NCI-H2227 treated with DMSO at 0.1 percent for 48 hours (cell line): Measurements from ENCODE around the gene ZFAND6.

Experiments used
- DNase-seq: peaks from one replicate; lab custom pipeline; 2025; lab: John Stamatoyannopoulos, UW

ZFAND6 gene

GRCh38 chr15:80171787-80172186 is 112.3 kb downstream of the ZFAND6 start:
- no peak for DNase-seq

GRCh38 chr15:80172401-80172800 is 112.9 kb downstream of the ZFAND6 start:
- no peak for DNase-seq

- peak; percentile 1 for DNase-seq
Observed at GRCh38 chr15:80173022-80173759, 113.7 kb downstream of the ZFAND6 start.

- no peak for DNase-seq
Observed at GRCh38 chr15:80174017-80174746, 114.7 kb downstream of the ZFAND6 start.

GRCh38 chr15:80175436-80175835 is 116.0 kb downstream of the ZFAND6 start:
- no peak for DNase-seq

GRCh38 chr15:80176443-80176842 is 117.0 kb downstream of the ZFAND6 start:
- no peak for DNase-seq

- no peak for DNase-seq
Observed at GRCh38 chr15:80177156-80177555, 117.7 kb downstream of the ZFAND6 start.

GRCh38 chr15:80179025-80179759 is 119.7 kb downstream of the ZFAND6 start:
- DNase-seq, result no peak

- DNase-seq, result no peak
Observed at GRCh38 chr15:80179935-80180334, 120.5 kb downstream of the ZFAND6 start.

GRCh38 chr15:80180468-80180867 is 121.0 kb downstream of the ZFAND6 start:
- DNase-seq, result no peak

- DNase-seq, result no peak
Observed at GRCh38 chr15:80180986-80181385, 121.5 kb downstream of the ZFAND6 start.

GRCh38 chr15:80182611-80183261 is 123.3 kb downstream of the ZFAND6 start:
- no peak for DNase-seq

GRCh38 chr15:80183306-80183705 is 123.8 kb downstream of the ZFAND6 start:
- no peak for DNase-seq

- no peak for DNase-seq
Observed at GRCh38 chr15:80183886-80184285, 124.4 kb downstream of the ZFAND6 start.

- no peak for DNase-seq
Observed at GRCh38 chr15:80184554-80184953, 125.1 kb downstream of the ZFAND6 start.

GRCh38 chr15:80185152-80185551 is 125.7 kb downstream of the ZFAND6 start:
- DNase-seq, result no peak

GRCh38 chr15:80186066-80186465 is 126.6 kb downstream of the ZFAND6 start:
- no peak for DNase-seq

- no peak for DNase-seq
Observed at GRCh38 chr15:80186597-80186996, 127.1 kb downstream of the ZFAND6 start.
